Measurements from ENCODE around the gene VOPP1.
A peak's percentile ranks its signal among the peaks of the same experiment; 100 is the strongest.
"Not testable (repeated sequence)": the region's sequence is repeated elsewhere in the genome, so short reads cannot be mapped to it uniquely, and the experiment has no call there.

VOPP1 gene

GRCh38 chr7:55472928-55473725 lies 99.2 kb downstream of the VOPP1 start:
- no peaks in the 10 kb centered on the region for H3K27me3 ChIP-seq (ENCODE audit: control insufficient read depth, insufficient read depth, low read length, poor library complexity, severe bottlenecking)
- H3K36me3 ChIP-seq (ENCODE audit: control insufficient read depth, insufficient read depth, low read length), result no peaks in the 10 kb centered on the region
- H3K9me3 ChIP-seq (ENCODE audit: control insufficient read depth, low read length), result no peaks in the 10 kb centered on the region
- H3K27ac ChIP-seq (ENCODE audit: insufficient read depth, low read depth, low read length, poor library complexity, severe bottlenecking), result no peak overlapping the region
- H3K4me3 ChIP-seq (ENCODE audit: insufficient read depth, low read depth, low read length), result no peak overlapping the region
- H3K4me1 ChIP-seq (ENCODE audit: control insufficient read depth, insufficient read depth, low read length), result peaks cover 11% of the 10 kb centered on the region
- 92% methylated on average over 25 of the region's 25 CpGs for WGBS, 2 experiments

- H3K27ac ChIP-seq (ENCODE audit: insufficient read depth, low read depth, low read length, poor library complexity, severe bottlenecking); H3K36me3 ChIP-seq (ENCODE audit: control insufficient read depth, insufficient read depth, low read length); H3K4me3 ChIP-seq (ENCODE audit: insufficient read depth, low read depth, low read length); H3K27me3 ChIP-seq (ENCODE audit: control insufficient read depth, insufficient read depth, low read length, poor library complexity, severe bottlenecking); H3K9me3 ChIP-seq (ENCODE audit: control insufficient read depth, low read length); H3K4me1 ChIP-seq (ENCODE audit: control insufficient read depth, insufficient read depth, low read length): not testable (repeated sequence)
- 96% methylated on average over 4 of the region's 14 CpGs; no CpG with 5 or more reads in 1 of the 2 experiments for WGBS, 2 experiments
Observed at GRCh38 chr7:55472406-55472805, 99.9 kb downstream of the VOPP1 start.

GRCh38 chr7:55471594-55471993 lies 100.7 kb downstream of the VOPP1 start:
- WGBS, 2 experiments, result 98% methylated on average over 3 of the region's 9 CpGs
- H3K36me3 ChIP-seq (ENCODE audit: control insufficient read depth, insufficient read depth, low read length); H3K27ac ChIP-seq (ENCODE audit: insufficient read depth, low read depth, low read length, poor library complexity, severe bottlenecking); H3K4me1 ChIP-seq (ENCODE audit: control insufficient read depth, insufficient read depth, low read length); H3K9me3 ChIP-seq (ENCODE audit: control insufficient read depth, low read length); H3K27me3 ChIP-seq (ENCODE audit: control insufficient read depth, insufficient read depth, low read length, poor library complexity, severe bottlenecking); H3K4me3 ChIP-seq (ENCODE audit: insufficient read depth, low read depth, low read length): not testable (repeated sequence)

- Histone ChIP-seq H3K36me3 (ENCODE audit: control insufficient read depth, insufficient read depth, low read length) (no peaks in the 10 kb centered on the region), H3K27me3 (ENCODE audit: control insufficient read depth, insufficient read depth, low read length, poor library complexity, severe bottlenecking) (no peaks in the 10 kb centered on the region), H3K9me3 (ENCODE audit: control insufficient read depth, low read length) (no peaks in the 10 kb centered on the region), H3K27ac (ENCODE audit: insufficient read depth, low read depth, low read length, poor library complexity, severe bottlenecking) (no peak overlapping the region), H3K4me3 (ENCODE audit: insufficient read depth, low read depth, low read length) (no peak overlapping the region), H3K4me1 (ENCODE audit: control insufficient read depth, insufficient read depth, low read length) (no peaks in the 10 kb centered on the region)
- WGBS, 2 experiments, result 91% methylated on average over 2 of the region's 2 CpGs
Observed at GRCh38 chr7:55470261-55470660, 102.0 kb downstream of the VOPP1 start.

GRCh38 chr7:55469721-55470120 lies 102.6 kb downstream of the VOPP1 start:
- 84 to 89% methylated on average over 3 of the region's 3 CpGs for WGBS, 2 experiments
- H3K27ac ChIP-seq (ENCODE audit: insufficient read depth, low read depth, low read length, poor library complexity, severe bottlenecking), result no peak overlapping the region
- no peak overlapping the region for H3K4me3 ChIP-seq (ENCODE audit: insufficient read depth, low read depth, low read length)
- H3K4me1 ChIP-seq (ENCODE audit: control insufficient read depth, insufficient read depth, low read length), result no peaks in the 10 kb centered on the region
- H3K36me3 ChIP-seq (ENCODE audit: control insufficient read depth, insufficient read depth, low read length), result no peaks in the 10 kb centered on the region
- no peaks in the 10 kb centered on the region for H3K9me3 ChIP-seq (ENCODE audit: control insufficient read depth, low read length)
- H3K27me3 ChIP-seq (ENCODE audit: control insufficient read depth, insufficient read depth, low read length, poor library complexity, severe bottlenecking), result no peaks in the 10 kb centered on the region

GRCh38 chr7:55469271-55469681 lies 103.0 kb downstream of the VOPP1 start:
- Histone ChIP-seq H3K36me3 (ENCODE audit: control insufficient read depth, insufficient read depth, low read length) (no peaks in the 10 kb centered on the region), H3K27me3 (ENCODE audit: control insufficient read depth, insufficient read depth, low read length, poor library complexity, severe bottlenecking) (no peaks in the 10 kb centered on the region), H3K4me1 (ENCODE audit: control insufficient read depth, insufficient read depth, low read length) (no peaks in the 10 kb centered on the region), H3K27ac (ENCODE audit: insufficient read depth, low read depth, low read length, poor library complexity, severe bottlenecking) (peak overlapping the region; percentile 26), H3K9me3 (ENCODE audit: control insufficient read depth, low read length) (no peaks in the 10 kb centered on the region), H3K4me3 (ENCODE audit: insufficient read depth, low read depth, low read length) (no peak overlapping the region)
- WGBS, 2 experiments, result 90 to 95% methylated on average over 2 of the region's 2 CpGs

GRCh38 chr7:55468495-55468894 lies 103.8 kb downstream of the VOPP1 start:
- no peaks in the 10 kb centered on the region for H3K27me3 ChIP-seq (ENCODE audit: control insufficient read depth, insufficient read depth, low read length, poor library complexity, severe bottlenecking)
- 95 to 97% methylated on average over 8 of the region's 8 CpGs for WGBS, 2 experiments
- H3K27ac ChIP-seq (ENCODE audit: insufficient read depth, low read depth, low read length, poor library complexity, severe bottlenecking), result no peak overlapping the region
- no peak overlapping the region for H3K4me3 ChIP-seq (ENCODE audit: insufficient read depth, low read depth, low read length)
- no peaks in the 10 kb centered on the region for H3K4me1 ChIP-seq (ENCODE audit: control insufficient read depth, insufficient read depth, low read length)
- H3K36me3 ChIP-seq (ENCODE audit: control insufficient read depth, insufficient read depth, low read length), result no peaks in the 10 kb centered on the region
- H3K9me3 ChIP-seq (ENCODE audit: control insufficient read depth, low read length), result no peaks in the 10 kb centered on the region

- Histone ChIP-seq H3K9me3 (ENCODE audit: control insufficient read depth, low read length) (no peaks in the 10 kb centered on the region), H3K27ac (ENCODE audit: insufficient read depth, low read depth, low read length, poor library complexity, severe bottlenecking) (no peak overlapping the region), H3K4me1 (ENCODE audit: control insufficient read depth, insufficient read depth, low read length) (no peaks in the 10 kb centered on the region), H3K4me3 (ENCODE audit: insufficient read depth, low read depth, low read length) (no peak overlapping the region), H3K27me3 (ENCODE audit: control insufficient read depth, insufficient read depth, low read length, poor library complexity, severe bottlenecking) (no peaks in the 10 kb centered on the region), H3K36me3 (ENCODE audit: control insufficient read depth, insufficient read depth, low read length) (no peaks in the 10 kb centered on the region)
- WGBS, 2 experiments, result 93 to 95% methylated on average over 7 of the region's 7 CpGs
Observed at GRCh38 chr7:55467047-55467593, 105.2 kb downstream of the VOPP1 start.

GRCh38 chr7:55465691-55466090 lies 106.6 kb downstream of the VOPP1 start:
- 93 to 96% methylated on average over 2 of the region's 2 CpGs for WGBS, 2 experiments
- H3K4me1 ChIP-seq (ENCODE audit: control insufficient read depth, insufficient read depth, low read length), result no peaks in the 10 kb centered on the region
- no peaks in the 10 kb centered on the region for H3K27me3 ChIP-seq (ENCODE audit: control insufficient read depth, insufficient read depth, low read length, poor library complexity, severe bottlenecking)
- no peaks in the 10 kb centered on the region for H3K9me3 ChIP-seq (ENCODE audit: control insufficient read depth, low read length)
- no peaks in the 10 kb centered on the region for H3K36me3 ChIP-seq (ENCODE audit: control insufficient read depth, insufficient read depth, low read length)
- H3K27ac ChIP-seq (ENCODE audit: insufficient read depth, low read depth, low read length, poor library complexity, severe bottlenecking), result no peak overlapping the region
- H3K4me3 ChIP-seq (ENCODE audit: insufficient read depth, low read depth, low read length), result no peak overlapping the region

GRCh38 chr7:55464422-55464821 lies 107.9 kb downstream of the VOPP1 start:
- no peak overlapping the region for H3K4me3 ChIP-seq (ENCODE audit: insufficient read depth, low read depth, low read length)
- no peaks in the 10 kb centered on the region for H3K36me3 ChIP-seq (ENCODE audit: control insufficient read depth, insufficient read depth, low read length)
- WGBS, 2 experiments, result 89 to 91% methylated on average over 2 of the region's 2 CpGs
- H3K27ac ChIP-seq (ENCODE audit: insufficient read depth, low read depth, low read length, poor library complexity, severe bottlenecking), result no peak overlapping the region
- no peaks in the 10 kb centered on the region for H3K4me1 ChIP-seq (ENCODE audit: control insufficient read depth, insufficient read depth, low read length)
- no peaks in the 10 kb centered on the region for H3K9me3 ChIP-seq (ENCODE audit: control insufficient read depth, low read length)
- no peaks in the 10 kb centered on the region for H3K27me3 ChIP-seq (ENCODE audit: control insufficient read depth, insufficient read depth, low read length, poor library complexity, severe bottlenecking)

Data from ectodermal cell (in vitro differentiated cells).